ENCODE measurements around the gene OR52N5.

The OR52N5 gene

GRCh38 chr11:5767056-5767455 lies 16.1 kb downstream of the OR52N5 start:
- POLR2A ChIA-PET, result no interaction called here
- TF ChIP-seq, protein P1, sequence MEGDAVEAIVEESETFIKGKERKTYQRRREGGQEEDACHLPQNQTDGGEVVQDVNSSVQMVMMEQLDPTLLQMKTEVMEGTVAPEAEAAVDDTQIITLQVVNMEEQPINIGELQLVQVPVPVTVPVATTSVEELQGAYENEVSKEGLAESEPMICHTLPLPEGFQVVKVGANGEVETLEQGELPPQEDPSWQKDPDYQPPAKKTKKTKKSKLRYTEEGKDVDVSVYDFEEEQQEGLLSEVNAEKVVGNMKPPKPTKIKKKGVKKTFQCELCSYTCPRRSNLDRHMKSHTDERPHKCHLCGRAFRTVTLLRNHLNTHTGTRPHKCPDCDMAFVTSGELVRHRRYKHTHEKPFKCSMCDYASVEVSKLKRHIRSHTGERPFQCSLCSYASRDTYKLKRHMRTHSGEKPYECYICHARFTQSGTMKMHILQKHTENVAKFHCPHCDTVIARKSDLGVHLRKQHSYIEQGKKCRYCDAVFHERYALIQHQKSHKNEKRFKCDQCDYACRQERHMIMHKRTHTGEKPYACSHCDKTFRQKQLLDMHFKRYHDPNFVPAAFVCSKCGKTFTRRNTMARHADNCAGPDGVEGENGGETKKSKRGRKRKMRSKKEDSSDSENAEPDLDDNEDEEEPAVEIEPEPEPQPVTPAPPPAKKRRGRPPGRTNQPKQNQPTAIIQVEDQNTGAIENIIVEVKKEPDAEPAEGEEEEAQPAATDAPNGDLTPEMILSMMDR (IDR thresholded peaks at IDR 0.05; ENCODE audit: insufficient read depth, low read length, missing control alignments), result no peak

DNA sequence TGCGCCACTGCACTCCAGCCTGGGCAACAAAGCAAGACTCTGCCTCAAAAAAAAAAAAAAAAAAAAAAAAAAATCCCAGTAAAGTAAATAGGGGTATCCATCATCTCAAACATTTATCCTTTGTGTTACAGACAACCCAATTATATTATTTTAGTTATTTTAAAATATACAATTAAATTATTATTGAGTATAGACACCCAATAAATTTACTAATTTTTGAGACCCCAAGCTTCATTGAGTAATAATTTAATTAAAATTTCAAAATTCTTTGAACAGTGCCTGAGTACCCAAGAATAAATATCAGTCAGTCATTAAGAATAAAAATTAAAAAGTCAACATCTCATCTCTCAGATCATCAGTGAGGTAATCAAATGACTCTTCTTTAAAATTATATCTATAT lies 29.2 kb downstream of the OR52N5 start, which contains the start of gene OR52N4:
Gene OR52N4 (plus strand): TSS at position 301 of the 400 bp plus-strand sequence. CDS start 498 bp downstream, outside the sequence.
- no peak within 1 kb of the TSS for H3K4me3 ChIP-seq (ENCODE audit: low read depth, low read length)
- ChIA-PET CTCF (no interaction called here), POLR2A (no interaction called here)

More at GRCh38 chr11:5767056-5767455, 16.1 kb downstream of the OR52N5 start:
- H3K4me3 ChIP-seq (ENCODE audit: low read depth, low read length), result no peak overlapping the region
- no peak for DNase-seq (ENCODE audit: low read depth, low spot score)
- CTCF ChIA-PET, result no interaction called here

DNA sequence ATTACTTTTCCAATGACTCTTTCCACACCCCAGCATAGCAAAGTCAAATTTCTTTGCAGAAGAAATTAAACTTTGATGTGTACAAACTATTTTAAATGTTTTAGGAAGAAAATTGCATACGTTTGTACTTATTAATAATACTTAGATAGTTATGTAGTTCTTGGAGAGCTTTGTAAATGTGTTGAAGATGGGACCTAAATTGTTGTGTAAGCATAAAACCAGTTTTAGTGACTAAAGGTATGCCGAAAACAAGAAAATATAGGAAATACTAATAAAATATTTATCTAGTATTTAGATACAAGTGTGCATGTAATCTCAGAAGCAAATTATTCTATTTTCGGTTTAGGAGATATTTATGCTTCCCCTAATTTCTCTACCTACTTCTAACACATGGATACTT lies 33.3 kb downstream of the OR52N5 start:
- TF ChIP-seq, protein P1 (IDR thresholded peaks at IDR 0.05; ENCODE audit: insufficient read depth, low read length, missing control alignments), result no peak
- DNase-seq (ENCODE audit: low read depth, low spot score), result no peak
- POLR2A ChIA-PET, result no interaction called here
- H3K4me3 ChIP-seq (ENCODE audit: low read depth, low read length), result no peak overlapping the region
- CTCF ChIA-PET, result no interaction called here

More for the DNA sequence above, 29.2 kb downstream of the OR52N5 start, which contains the start of gene OR52N4:
- TF ChIP-seq, protein P1 (IDR thresholded peaks at IDR 0.05; ENCODE audit: insufficient read depth, low read length, missing control alignments), result no peak
- no peak for DNase-seq (ENCODE audit: low read depth, low spot score)

GRCh38 chr11:5746614-5747013 lies 36.5 kb downstream of the OR52N5 start:
- ChIA-PET POLR2A (no interaction called here), CTCF (no interaction called here)
- DNase-seq (ENCODE audit: low read depth, low spot score), result no peak
- H3K4me3 ChIP-seq (ENCODE audit: low read depth, low read length), result no peak overlapping the region
- TF ChIP-seq, protein P1 (IDR thresholded peaks at IDR 0.05; ENCODE audit: insufficient read depth, low read length, missing control alignments), result no peak

DNA sequence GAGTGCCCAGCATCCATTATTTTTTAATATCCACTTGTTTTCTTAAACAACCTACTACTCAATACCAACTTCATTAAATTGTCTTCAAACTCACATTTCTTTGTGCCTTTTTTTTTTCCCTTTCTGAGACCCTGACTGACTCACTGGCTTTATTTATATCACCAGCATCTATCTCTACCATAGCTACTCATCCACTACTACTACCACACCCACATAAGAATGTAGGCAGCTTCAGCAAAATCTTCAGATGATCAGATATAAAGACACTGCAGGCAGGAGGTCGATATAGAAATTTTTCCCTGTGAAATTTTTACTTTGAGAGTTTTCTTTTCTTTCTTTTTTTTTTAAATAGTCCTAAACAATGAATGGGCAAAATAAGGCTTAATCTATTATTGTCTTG lies 44.7 kb downstream of the OR52N5 start:
- DNase-seq (ENCODE audit: low read depth, low spot score), result no peak
- H3K4me3 ChIP-seq (ENCODE audit: low read depth, low read length), result no peak overlapping the region
- ChIA-PET CTCF (no interaction called here), POLR2A (no interaction called here)
- TF ChIP-seq, protein P1 (IDR thresholded peaks at IDR 0.05; ENCODE audit: insufficient read depth, low read length, missing control alignments), result no peak

- POLR2A ChIA-PET, result no interaction called here
- CTCF ChIA-PET, result no interaction called here
- TF ChIP-seq, protein P1 (IDR thresholded peaks at IDR 0.05; ENCODE audit: insufficient read depth, low read length, missing control alignments), result no peak
These were observed 45.3 kb downstream of the OR52N5 start for GRCh38 chr11:5737670-5738392.

More at GRCh38 chr11:5737670-5738392, 45.3 kb downstream of the OR52N5 start:
- no peak overlapping the region for H3K4me3 ChIP-seq (ENCODE audit: low read depth, low read length)
- DNase-seq (ENCODE audit: low read depth, low spot score), result no peak

Data from AG04449 (cell line).